ENCODE measurements around the gene UBL4B. TPM values are rescaled to one million over a fixed set of nuclear protein-coding genes. Genes with fewer than 3 reads are reported as not detected.

Gene UBL4B
- total RNA-seq = not detected

GRCh38 chr1:110112143-110112542, at the start of gene UBL4B:
Gene UBL4B, plus strand, starts transcription at chr1:110112443. Its CDS starts 92 bp downstream, at chr1:110112535.
- no peak within 1 kb of the TSS for H3K27ac Mint-ChIP-seq
- peaks cover 14% of the 10 kb centered on the region for H3K27me3 Mint-ChIP-seq
- ATAC-seq (no peak), DNase-seq (no peak)
- H3K36me3 Mint-ChIP-seq (ENCODE audit: low read depth) = no peaks in the 10 kb centered on the region
- no peak within 1 kb of the TSS for H3K4me3 Mint-ChIP-seq
- no peaks in the 10 kb centered on the region for H3K4me1 Mint-ChIP-seq
- intact Hi-C loops (cut with DNase I, micrococcal nuclease) = no loop called here
- no peaks in the 10 kb centered on the region for H3K9me3 Mint-ChIP-seq (ENCODE audit: low read depth)
- ChIA-PET POLR2A (no interaction called here), CTCF (interaction anchor here (1.2 to 6.6 kb wide), 2 partner anchors 15 to 59 kb away, joined by 5 to 40 read pairs; no protein-coding TSS in a partner anchor)

GRCh38 chr1:110062612-110063011, 49.6 kb upstream of the UBL4B start:
- ChIA-PET CTCF (interaction anchor here (0.8 to 13.6 kb wide), 8 partner anchors 9 to 40 kb away, joined by 3 to 191 read pairs (median 6); no protein-coding TSS in a partner anchor), POLR2A (interaction anchor here (1.0 kb wide), 1 partner anchor 28 kb away, joined by 4 read pairs; no protein-coding TSS in a partner anchor)
- intact Hi-C loops (cut with DNase I, micrococcal nuclease) = no loop called here
- DNase-seq (no peak), ATAC-seq (no peak)
- H3K9me3 Mint-ChIP-seq (ENCODE audit: low read depth) = no peaks in the 10 kb centered on the region
- H3K4me1 Mint-ChIP-seq = no peaks in the 10 kb centered on the region
- H3K27ac Mint-ChIP-seq = no peak overlapping the region
- H3K36me3 Mint-ChIP-seq (ENCODE audit: low read depth) = peaks cover 10% of the 10 kb centered on the region
- no peak overlapping the region for H3K4me3 Mint-ChIP-seq
- peaks cover 13% of the 10 kb centered on the region for H3K27me3 Mint-ChIP-seq

- peaks cover 8% of the 10 kb centered on the region for H3K4me1 Mint-ChIP-seq
- ATAC-seq = no peak
- H3K4me3 Mint-ChIP-seq = no peak overlapping the region
- no peak for DNase-seq
- intact Hi-C loops (cut with DNase I, micrococcal nuclease) = no loop called here
- ChIA-PET POLR2A (no interaction called here), CTCF (interaction anchor here (2.5 kb wide), 1 partner anchor 13 kb away, joined by 7 read pairs; no protein-coding TSS in a partner anchor)
- H3K27ac Mint-ChIP-seq = no peak overlapping the region
- peaks cover 8% of the 10 kb centered on the region for H3K36me3 Mint-ChIP-seq (ENCODE audit: low read depth)
- peaks cover 22% of the 10 kb centered on the region for H3K27me3 Mint-ChIP-seq
- no peaks in the 10 kb centered on the region for H3K9me3 Mint-ChIP-seq (ENCODE audit: low read depth)
Measured at GRCh38 chr1:110063781-110064180, 48.5 kb upstream of the UBL4B start.

GRCh38 chr1:110064576-110065337, 47.5 kb upstream of the UBL4B start:
- CTCF ChIA-PET = interaction anchor here (0.7 to 2.5 kb wide), 4 partner anchors 8 to 12 kb away, joined by 4 to 18 read pairs (median 6); no protein-coding TSS in a partner anchor
- no peak for ATAC-seq
- Mint-ChIP-seq H3K27me3 (peaks cover 29% of the 10 kb centered on the region), H3K4me3 (no peak overlapping the region), H3K27ac (no peak overlapping the region), H3K4me1 (peaks cover 14% of the 10 kb centered on the region), H3K9me3 (ENCODE audit: low read depth) (no peaks in the 10 kb centered on the region), H3K36me3 (ENCODE audit: low read depth) (peaks cover 8% of the 10 kb centered on the region)
- intact Hi-C loops (cut with DNase I, micrococcal nuclease) = no loop called here
- DNase-seq = no peak
- POLR2A ChIA-PET = no interaction called here

GRCh38 chr1:110065841-110066240, 46.4 kb upstream of the UBL4B start:
- peaks cover 17% of the 10 kb centered on the region for H3K4me1 Mint-ChIP-seq
- H3K9me3 Mint-ChIP-seq (ENCODE audit: low read depth) = no peaks in the 10 kb centered on the region
- ATAC-seq (no peak), DNase-seq (no peak)
- H3K27ac Mint-ChIP-seq = no peak overlapping the region
- intact Hi-C loops (cut with DNase I, micrococcal nuclease) = no loop called here
- ChIA-PET POLR2A (no interaction called here), CTCF (interaction anchor here (0.6 to 2.3 kb wide), 5 partner anchors 9 to 67 kb away, joined by 3 to 18 read pairs (median 4); no protein-coding TSS in a partner anchor)
- peaks cover 33% of the 10 kb centered on the region for H3K27me3 Mint-ChIP-seq
- peaks cover 3% of the 10 kb centered on the region for H3K36me3 Mint-ChIP-seq (ENCODE audit: low read depth)
- no peak overlapping the region for H3K4me3 Mint-ChIP-seq

- Mint-ChIP-seq H3K4me1 (peaks cover 17% of the 10 kb centered on the region), H3K27me3 (peaks cover 48% of the 10 kb centered on the region), H3K9me3 (ENCODE audit: low read depth) (no peaks in the 10 kb centered on the region), H3K36me3 (ENCODE audit: low read depth) (no peaks in the 10 kb centered on the region), H3K4me3 (no peak overlapping the region), H3K27ac (no peak overlapping the region)
- DNase-seq (no peak), ATAC-seq (no peak)
- intact Hi-C loops (cut with DNase I, micrococcal nuclease) = no loop called here
- ChIA-PET POLR2A (no interaction called here), CTCF (interaction anchor here (0.8 to 1.3 kb wide), 3 partner anchors 21 to 1691 kb away, joined by 3 to 5 read pairs (median 3); no protein-coding TSS in a partner anchor)
Measured at GRCh38 chr1:110067479-110067892, 44.8 kb upstream of the UBL4B start.

- Mint-ChIP-seq H3K9me3 (ENCODE audit: low read depth) (no peaks in the 10 kb centered on the region), H3K4me1 (peaks cover 17% of the 10 kb centered on the region), H3K36me3 (ENCODE audit: low read depth) (no peaks in the 10 kb centered on the region), H3K27ac (no peak overlapping the region), H3K27me3 (peaks cover 53% of the 10 kb centered on the region), H3K4me3 (peak overlapping the region; percentile 15)
- DNase-seq = peak; percentile 28
- CTCF ChIA-PET = interaction anchor here (0.8 to 1.5 kb wide), 5 partner anchors 8 to 1690 kb away, joined by 3 to 5 read pairs (median 4); no protein-coding TSS in a partner anchor
- intact Hi-C loops (cut with DNase I, micrococcal nuclease) = loop anchor here (1.0 to 2.0 kb wide), 2 partner anchors 15 to 16 kb away; no protein-coding TSS in a partner anchor
- peak; percentile 11 for ATAC-seq
- POLR2A ChIA-PET = no interaction called here
Measured at GRCh38 chr1:110067893-110068645, 44.2 kb upstream of the UBL4B start.

- intact Hi-C loops (cut with DNase I, micrococcal nuclease) = loop anchor here (1.0 to 2.0 kb wide), 2 partner anchors 14 to 15 kb away; no protein-coding TSS in a partner anchor
- ChIA-PET POLR2A (no interaction called here), CTCF (interaction anchor here (0.7 to 1.5 kb wide), 4 partner anchors 9 to 39 kb away, joined by 3 to 5 read pairs (median 4); no protein-coding TSS in a partner anchor)
- Mint-ChIP-seq H3K27me3 (peaks cover 57% of the 10 kb centered on the region), H3K36me3 (ENCODE audit: low read depth) (no peaks in the 10 kb centered on the region), H3K27ac (no peak overlapping the region), H3K9me3 (ENCODE audit: low read depth) (no peaks in the 10 kb centered on the region), H3K4me1 (peaks cover 17% of the 10 kb centered on the region), H3K4me3 (peak overlapping the region; percentile 15)
- peak; percentile 34 for ATAC-seq
- peak; percentile 49 for DNase-seq
Measured at GRCh38 chr1:110068646-110069403, 43.4 kb upstream of the UBL4B start.

DNA sequence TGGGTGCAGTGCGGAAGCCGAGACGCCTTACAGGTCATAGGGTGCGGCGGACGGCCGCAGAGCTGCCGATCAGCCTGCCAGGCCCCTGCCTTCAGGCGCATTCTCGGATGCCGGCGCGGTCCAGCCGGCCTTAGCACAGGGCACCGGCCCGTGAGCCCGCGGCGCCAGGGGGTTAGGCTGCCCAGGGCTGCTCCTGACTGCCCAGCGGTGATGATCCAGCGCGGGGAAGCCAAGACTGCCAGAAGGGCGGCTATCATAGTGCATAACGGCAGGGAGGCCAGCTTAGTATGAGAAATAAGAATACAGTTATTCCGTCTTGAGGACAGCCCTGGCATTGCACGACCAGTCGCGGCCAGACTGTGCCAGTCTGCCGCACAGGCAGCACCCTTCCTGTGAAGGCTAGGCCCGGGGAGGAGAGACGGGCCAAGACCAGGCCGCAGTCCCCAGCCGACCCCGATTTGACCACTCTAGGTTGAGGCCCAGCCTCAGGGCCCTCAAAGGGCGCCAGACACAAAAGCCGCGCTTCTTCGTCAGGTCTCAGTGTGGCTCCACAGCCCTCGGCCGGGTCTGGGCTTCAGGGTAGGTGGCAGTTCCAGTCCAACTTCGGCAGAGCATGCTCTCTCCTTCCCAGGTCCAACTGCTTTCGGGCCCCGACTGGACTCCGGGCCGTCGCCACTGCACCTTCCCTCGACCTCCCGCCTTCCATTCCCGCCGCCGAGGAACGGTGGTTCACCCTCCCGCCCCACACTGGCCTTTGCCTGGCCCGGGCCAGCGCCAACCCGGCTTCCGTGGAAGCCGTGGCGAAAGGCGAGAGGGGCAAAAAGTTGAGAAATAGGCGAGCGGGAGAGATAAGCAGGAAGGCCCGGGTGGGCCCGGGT, 42.6 kb upstream of the UBL4B start:
- Mint-ChIP-seq H3K27me3 (peaks cover 57% of the 10 kb centered on the region), H3K27ac (no peak overlapping the region), H3K36me3 (ENCODE audit: low read depth) (no peaks in the 10 kb centered on the region), H3K4me3 (no peak overlapping the region), H3K9me3 (ENCODE audit: low read depth) (no peaks in the 10 kb centered on the region), H3K4me1 (peaks cover 17% of the 10 kb centered on the region)
- peak; percentile 27 for DNase-seq
- peak; percentile 44 for ATAC-seq
- CTCF ChIA-PET = interaction anchor here (0.7 to 1.5 kb wide), 3 partner anchors 10 to 37 kb away, joined by 3 to 5 read pairs (median 3); no protein-coding TSS in a partner anchor
- POLR2A ChIA-PET = no interaction called here
- intact Hi-C loops (cut with DNase I, micrococcal nuclease) = loop anchor here in 1 of 2 experiments (2.0 kb wide), 1 partner anchor 13 kb away; no protein-coding TSS in a partner anchor

- intact Hi-C loops (cut with DNase I, micrococcal nuclease) = no loop called here
- Mint-ChIP-seq H3K27me3 (peaks cover 61% of the 10 kb centered on the region), H3K4me3 (no peak overlapping the region), H3K9me3 (ENCODE audit: low read depth) (no peaks in the 10 kb centered on the region), H3K36me3 (ENCODE audit: low read depth) (no peaks in the 10 kb centered on the region), H3K27ac (no peak overlapping the region), H3K4me1 (peaks cover 17% of the 10 kb centered on the region)
- ChIA-PET CTCF (no interaction called here), POLR2A (interaction anchor here (0.9 kb wide), 1 partner anchor 13 kb away, joined by 3 read pairs; no protein-coding TSS in a partner anchor)
- DNase-seq (no peak), ATAC-seq (peak; percentile 20)
Measured at GRCh38 chr1:110070282-110070669, 42.0 kb upstream of the UBL4B start.

Measured in activated CD4-positive, alpha-beta T cell treated with anti-CD3 and anti-CD28 coated beads for 36 hours (primary cell).